Type B pancreatic cell (in vitro differentiated cells): ENCODE measurements around the gene RUNX2. TPM values are rescaled to one million over a fixed set of nuclear protein-coding genes. Genes with fewer than 3 reads are reported as not detected.
A peak's percentile ranks its signal among the peaks of the same experiment; 100 is the strongest.
"Not testable (repeated sequence)": the region's sequence is repeated elsewhere in the genome, so short reads cannot be mapped to it uniquely, and the experiment has no call there.

ENCODE experiments used
- DNase-seq: peaks from one replicate; pipeline ENCODE4 v3.0.0; 2021; ENCODE audit warnings: mixed read lengths; ENCODE audit not compliant: unreplicated experiment; ENCODE audit errors: extremely low spot score
- H3K27ac Mint-ChIP-seq: 2 replicates; pipeline ENCODE4 v1.8.0; 2021; ENCODE audit warnings: mild to moderate bottlenecking, mixed read lengths
- H3K27me3 Mint-ChIP-seq: 2 replicates; pipeline ENCODE4 v1.8.0; 2021; ENCODE audit warnings: mixed read lengths
- H3K36me3 Mint-ChIP-seq: 2 replicates; pipeline ENCODE4 v1.8.0; 2021; ENCODE audit warnings: mixed read lengths
- H3K4me1 Mint-ChIP-seq: one replicate; pipeline ENCODE4 v1.8.0; 2021; ENCODE audit warnings: mixed read lengths; ENCODE audit not compliant: unreplicated experiment
- H3K4me3 Mint-ChIP-seq: 2 replicates; pipeline ENCODE4 v1.8.0; 2021; ENCODE audit warnings: mild to moderate bottlenecking, mixed read lengths
- H3K9me3 Mint-ChIP-seq: 2 replicates; pipeline ENCODE4 v1.8.0; 2021; ENCODE audit warnings: mixed read lengths
- CTCF ChIP-seq: fragments of 200-600 bp; sonication (generic); conservative IDR thresholded peaks from 2 replicates; pipeline ENCODE4 v1.5.0; 2021; ENCODE audit warnings: antibody characterized with exemption, mild to moderate bottlenecking
- total RNA-seq: library from RNA; stranded (reverse); gene quantifications from 2 replicates; pipeline ENCODE4 v1.2.1, GENCODE V29; 2021; ENCODE audit warnings: low replicate concordance

RUNX2 gene
- total RNA-seq, 1 donor from 2014 or later, result 6.0 TPM

- H3K27ac Mint-ChIP-seq, result no peak overlapping the region
- no peak overlapping the region for H3K4me3 Mint-ChIP-seq
- H3K9me3 Mint-ChIP-seq, result no peaks in the 10 kb centered on the region
- peaks cover 45% of the 10 kb centered on the region for H3K27me3 Mint-ChIP-seq
- H3K36me3 Mint-ChIP-seq, result no peaks in the 10 kb centered on the region
- H3K4me1 Mint-ChIP-seq, result peaks cover 19% of the 10 kb centered on the region
- no peak for DNase-seq
- no peak for TF ChIP-seq CTCF
These were observed 339.6 kb downstream of the RUNX2 start for GRCh38 chr6:45667766-45668165.

GRCh38 chr6:45668705-45669104, 340.6 kb downstream of the RUNX2 start:
- no peak for DNase-seq
- Mint-ChIP-seq H3K4me3 (no peak overlapping the region), H3K36me3 (no peaks in the 10 kb centered on the region), H3K9me3 (no peaks in the 10 kb centered on the region), H3K27me3 (peaks cover 39% of the 10 kb centered on the region), H3K27ac (no peak overlapping the region), H3K4me1 (peaks cover 19% of the 10 kb centered on the region)
- TF ChIP-seq CTCF, result no peak

- not testable (repeated sequence) for H3K36me3 Mint-ChIP-seq, H3K27me3 Mint-ChIP-seq, H3K27ac Mint-ChIP-seq, H3K9me3 Mint-ChIP-seq, DNase-seq, H3K4me3 Mint-ChIP-seq
- H3K4me1 Mint-ChIP-seq, result peaks cover 18% of the 10 kb centered on the region
These were observed 345.0 kb downstream of the RUNX2 start for GRCh38 chr6:45673167-45673566.

- not testable (repeated sequence) for DNase-seq, H3K36me3 Mint-ChIP-seq, H3K27me3 Mint-ChIP-seq, H3K9me3 Mint-ChIP-seq
- peak overlapping the region; percentile 75 for H3K27ac Mint-ChIP-seq
- peak overlapping the region; percentile 78 for H3K4me3 Mint-ChIP-seq
- peaks cover 21% of the 10 kb centered on the region for H3K4me1 Mint-ChIP-seq
These were observed 347.0 kb downstream of the RUNX2 start for GRCh38 chr6:45675166-45675565.

- peak overlapping the region; percentile 78 for H3K4me3 Mint-ChIP-seq
- TF ChIP-seq CTCF, result no peak
- peaks cover 4% of the 10 kb centered on the region for H3K9me3 Mint-ChIP-seq
- peaks cover 21% of the 10 kb centered on the region for H3K4me1 Mint-ChIP-seq
- peaks cover 6% of the 10 kb centered on the region for H3K27me3 Mint-ChIP-seq
- no peak for DNase-seq
- peak overlapping the region; percentile 75 for H3K27ac Mint-ChIP-seq
- H3K36me3 Mint-ChIP-seq, result no peaks in the 10 kb centered on the region
These were observed 347.5 kb downstream of the RUNX2 start for GRCh38 chr6:45675634-45676033.

GRCh38 chr6:45676380-45676779, 348.2 kb downstream of the RUNX2 start:
- H3K27ac Mint-ChIP-seq, result no peak overlapping the region
- no peak for DNase-seq
- no peak for TF ChIP-seq CTCF

More at GRCh38 chr6:45676380-45676779, 348.2 kb downstream of the RUNX2 start:
- Mint-ChIP-seq H3K27me3 (peaks cover 6% of the 10 kb centered on the region), H3K9me3 (peaks cover 4% of the 10 kb centered on the region), H3K4me3 (no peak overlapping the region), H3K4me1 (peaks cover 21% of the 10 kb centered on the region), H3K36me3 (no peaks in the 10 kb centered on the region)
